ENCODE data around the gene CIITA. TPM values are rescaled to one million over a fixed set of nuclear protein-coding genes. Genes with fewer than 3 reads are reported as not detected.

The CIITA gene
- total RNA-seq, 3 donors from 2014 or later, result 5.6 to 14.6 (median 11.1) TPM

DNA sequence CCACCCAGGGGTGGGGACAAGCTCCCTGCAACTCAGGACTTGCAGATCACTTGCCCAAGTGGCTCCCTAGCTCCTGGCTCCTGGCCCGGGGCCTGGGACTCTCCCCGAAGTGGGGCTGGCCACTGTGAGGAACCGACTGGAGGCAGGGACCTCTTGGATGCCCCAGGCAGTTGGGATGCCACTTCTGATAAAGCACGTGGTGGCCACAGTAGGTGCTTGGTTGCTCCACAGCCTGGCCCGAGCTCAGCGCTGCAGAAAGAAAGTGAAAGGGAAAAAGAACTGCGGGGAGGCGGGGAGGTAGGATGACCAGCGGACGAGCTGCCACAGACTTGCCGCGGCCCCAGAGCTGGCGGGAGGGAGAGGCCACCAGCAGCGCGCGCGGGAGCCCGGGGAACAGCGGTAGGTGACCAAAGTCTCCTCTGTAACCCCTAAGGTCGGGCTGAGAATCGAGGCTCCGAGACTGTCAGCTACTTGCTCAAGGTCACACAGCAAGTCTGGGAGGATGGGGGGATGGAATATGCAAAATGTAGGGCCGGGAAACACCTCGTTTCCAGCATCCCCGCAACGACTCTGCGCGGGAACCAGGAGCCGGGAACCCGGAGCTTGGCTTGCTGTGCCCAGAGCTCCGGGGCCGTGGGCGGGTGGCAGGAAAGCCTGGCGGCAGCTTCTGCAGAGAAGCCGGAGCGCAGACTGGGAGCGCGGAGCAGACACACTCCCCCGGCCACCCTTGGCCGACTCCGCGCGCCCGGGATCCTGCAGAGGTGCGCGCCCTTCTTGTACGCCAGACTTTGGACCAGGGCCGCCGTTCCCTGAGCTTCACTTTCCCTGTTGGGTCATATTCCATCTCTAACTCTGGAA is 1.9 kb downstream of the CIITA start:
- TF ChIP-seq, protein P1, sequence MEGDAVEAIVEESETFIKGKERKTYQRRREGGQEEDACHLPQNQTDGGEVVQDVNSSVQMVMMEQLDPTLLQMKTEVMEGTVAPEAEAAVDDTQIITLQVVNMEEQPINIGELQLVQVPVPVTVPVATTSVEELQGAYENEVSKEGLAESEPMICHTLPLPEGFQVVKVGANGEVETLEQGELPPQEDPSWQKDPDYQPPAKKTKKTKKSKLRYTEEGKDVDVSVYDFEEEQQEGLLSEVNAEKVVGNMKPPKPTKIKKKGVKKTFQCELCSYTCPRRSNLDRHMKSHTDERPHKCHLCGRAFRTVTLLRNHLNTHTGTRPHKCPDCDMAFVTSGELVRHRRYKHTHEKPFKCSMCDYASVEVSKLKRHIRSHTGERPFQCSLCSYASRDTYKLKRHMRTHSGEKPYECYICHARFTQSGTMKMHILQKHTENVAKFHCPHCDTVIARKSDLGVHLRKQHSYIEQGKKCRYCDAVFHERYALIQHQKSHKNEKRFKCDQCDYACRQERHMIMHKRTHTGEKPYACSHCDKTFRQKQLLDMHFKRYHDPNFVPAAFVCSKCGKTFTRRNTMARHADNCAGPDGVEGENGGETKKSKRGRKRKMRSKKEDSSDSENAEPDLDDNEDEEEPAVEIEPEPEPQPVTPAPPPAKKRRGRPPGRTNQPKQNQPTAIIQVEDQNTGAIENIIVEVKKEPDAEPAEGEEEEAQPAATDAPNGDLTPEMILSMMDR (IDR thresholded peaks at IDR 0.05), result no peak
- TF ChIP-seq POLR2AphosphoS5 (IDR thresholded peaks at IDR 0.05), result peak in 1 of 3 donors; percentile 6
- Histone ChIP-seq H3K4me3 (peak overlapping the region; percentile 56 to 68 (median 61)), H3K27me3 (no peaks in the 10 kb centered on the region), H3K4me1 (no peaks in the 10 kb centered on the region), H3K27ac (peak overlapping the region; percentile 42 to 53), H3K9me3 (no peaks in the 10 kb centered on the region), H3K36me3 (no peaks in the 10 kb centered on the region)
- peak in 1 of 2 donors; percentile 40 for DNase-seq (ENCODE audit: low spot score in 2 of 2)
- intact Hi-C loops (cut with DNase I; ENCODE audit: low total_unique reads), result no loop called here

DNA sequence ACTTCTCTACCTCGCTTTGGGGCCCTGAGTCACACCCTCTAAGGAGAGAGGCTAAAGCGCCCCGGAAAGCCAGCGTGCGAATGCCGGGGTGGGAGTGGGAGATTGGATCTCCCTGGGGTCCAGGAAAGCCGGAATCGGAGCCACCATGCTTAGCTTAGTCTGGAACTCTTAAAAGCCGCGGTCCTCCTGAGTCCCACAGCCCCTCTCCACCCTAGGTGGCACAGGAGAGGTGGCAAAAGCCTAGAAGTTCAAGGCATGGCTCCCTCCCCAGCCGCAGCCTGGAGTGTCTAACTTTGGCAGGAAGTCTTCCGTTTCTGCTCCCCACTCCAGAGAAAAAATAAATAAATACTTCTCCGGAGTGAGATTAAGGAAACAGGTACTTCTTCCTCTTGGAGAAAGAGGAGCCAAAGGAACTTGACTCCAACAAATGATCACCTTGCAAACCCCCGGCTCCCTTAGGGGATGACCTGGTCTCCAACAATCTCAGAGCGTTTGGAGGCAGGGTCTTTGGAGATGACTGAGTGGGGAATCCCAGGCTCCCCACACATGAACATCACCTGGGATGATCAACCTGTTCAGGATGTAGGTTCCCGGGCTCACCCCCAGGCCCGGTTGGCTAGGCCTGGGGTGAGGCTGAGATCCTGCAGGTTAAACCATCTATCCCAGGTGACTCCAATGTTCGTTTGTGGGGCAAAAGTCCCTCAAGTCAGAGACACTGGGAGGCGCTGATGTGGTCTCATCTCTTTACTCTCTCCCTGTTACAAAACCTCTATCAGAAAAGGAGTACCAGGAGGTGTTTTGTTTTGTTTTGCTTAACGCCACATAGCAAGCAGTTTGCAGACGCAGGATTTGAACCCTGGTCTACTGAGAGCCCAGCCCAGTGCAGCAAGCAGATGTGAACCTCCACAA is 2.9 kb downstream of the CIITA start:
- Histone ChIP-seq H3K36me3 (no peaks in the 10 kb centered on the region), H3K4me1 (no peaks in the 10 kb centered on the region), H3K4me3 (peak overlapping the region; percentile 56 to 68 (median 61)), H3K27me3 (no peaks in the 10 kb centered on the region), H3K27ac (peak overlapping the region in 1 of 2 donors; percentile 53), H3K9me3 (no peaks in the 10 kb centered on the region)
- DNase-seq (ENCODE audit: low spot score in 2 of 2), result peak in 1 of 2 donors; percentile 7
- intact Hi-C loops (cut with DNase I; ENCODE audit: low total_unique reads), result no loop called here
- TF ChIP-seq, protein P1 (IDR thresholded peaks at IDR 0.05), result no peak
- TF ChIP-seq POLR2AphosphoS5 (IDR thresholded peaks at IDR 0.05) (no peak), POLR2A (IDR thresholded peaks at IDR 0.05) (no peak)

DNA sequence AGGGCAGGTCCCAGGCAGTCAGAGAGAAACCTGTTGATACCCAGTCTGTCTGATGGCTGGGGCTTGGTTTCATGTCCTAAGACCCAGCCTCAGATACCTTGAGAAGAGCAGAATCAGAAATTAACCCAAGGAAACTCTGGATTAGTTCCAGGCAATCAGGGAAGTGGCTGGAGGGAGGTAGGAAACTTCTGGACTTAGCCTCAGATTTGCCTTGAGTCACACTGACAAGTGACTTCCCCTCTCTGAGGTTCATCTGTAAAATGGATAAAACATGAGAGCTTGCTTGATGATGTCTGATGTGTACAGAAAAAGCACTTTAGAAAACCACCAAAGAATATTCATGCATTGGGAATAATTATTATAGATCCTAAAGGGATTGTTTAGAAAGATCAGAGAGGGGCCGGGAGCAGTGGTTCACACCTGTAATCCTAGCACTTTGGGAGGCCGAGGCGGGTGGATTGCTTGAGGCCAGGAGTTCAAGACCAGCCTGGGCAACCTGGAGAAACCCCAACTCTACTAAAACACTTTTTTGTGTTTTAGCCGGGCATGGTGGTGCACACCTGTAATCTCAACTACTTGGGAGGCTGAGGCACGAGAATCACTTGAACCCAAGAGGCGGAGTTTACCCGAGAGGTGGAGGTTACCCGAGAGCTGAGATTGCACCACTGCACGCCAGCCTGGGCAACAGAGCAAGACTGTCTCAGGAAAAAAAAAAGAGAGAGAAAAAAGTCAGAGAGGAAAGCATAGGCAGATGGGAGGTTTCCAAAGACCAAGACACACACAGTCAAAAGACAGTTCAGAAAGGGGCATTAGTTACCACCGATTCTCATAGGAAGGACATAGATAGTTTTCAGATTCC is 3.8 kb downstream of the CIITA start:
- Histone ChIP-seq H3K27me3 (no peaks in the 10 kb centered on the region), H3K36me3 (no peaks in the 10 kb centered on the region), H3K4me3 (no peak overlapping the region), H3K9me3 (no peaks in the 10 kb centered on the region), H3K4me1 (no peaks in the 10 kb centered on the region), H3K27ac (no peak overlapping the region)
- intact Hi-C loops (cut with DNase I; ENCODE audit: low total_unique reads), result no loop called here
- DNase-seq (ENCODE audit: low spot score in 2 of 2), result no peak
- TF ChIP-seq, protein P1 (IDR thresholded peaks at IDR 0.05), result no peak
- TF ChIP-seq POLR2A (IDR thresholded peaks at IDR 0.05) (no peak), POLR2AphosphoS5 (IDR thresholded peaks at IDR 0.05) (no peak)

DNA sequence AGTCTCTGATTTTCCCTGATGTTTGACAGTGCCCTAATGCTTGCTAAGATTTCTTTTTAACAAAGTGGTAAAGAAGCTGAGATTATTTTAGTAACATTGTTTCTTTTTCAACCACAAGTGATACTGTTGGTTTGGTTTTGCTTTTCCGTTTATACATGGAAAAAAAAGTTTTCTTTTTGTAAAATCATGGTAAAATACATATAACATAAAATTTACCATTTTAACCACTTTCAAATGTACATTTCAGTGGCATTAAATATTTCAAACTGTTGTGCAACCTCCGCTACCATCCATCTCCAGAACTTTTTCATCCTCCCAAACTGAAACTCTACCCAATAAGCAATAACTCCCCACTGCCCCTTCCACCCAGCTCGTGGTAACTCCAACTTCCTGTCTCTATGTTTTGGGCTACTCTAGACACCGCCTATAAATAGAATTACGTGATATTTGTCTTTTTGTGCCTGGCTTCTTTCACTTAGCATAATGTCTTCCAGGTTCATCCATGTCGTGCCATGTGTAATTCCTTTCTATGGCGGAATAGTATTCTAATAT is 4.6 kb downstream of the CIITA start:
- no peak overlapping the region for H3K27ac ChIP-seq
- H3K36me3 ChIP-seq, result no peaks in the 10 kb centered on the region
- no peaks in the 10 kb centered on the region for H3K27me3 ChIP-seq
- no peak for DNase-seq (ENCODE audit: low spot score in 2 of 2)
- H3K4me3 ChIP-seq, result no peak overlapping the region
- H3K4me1 ChIP-seq, result no peaks in the 10 kb centered on the region
- no peak for TF ChIP-seq POLR2A (IDR thresholded peaks at IDR 0.05)
- no peaks in the 10 kb centered on the region for H3K9me3 ChIP-seq
- intact Hi-C loops (cut with DNase I; ENCODE audit: low total_unique reads), result no loop called here

DNA sequence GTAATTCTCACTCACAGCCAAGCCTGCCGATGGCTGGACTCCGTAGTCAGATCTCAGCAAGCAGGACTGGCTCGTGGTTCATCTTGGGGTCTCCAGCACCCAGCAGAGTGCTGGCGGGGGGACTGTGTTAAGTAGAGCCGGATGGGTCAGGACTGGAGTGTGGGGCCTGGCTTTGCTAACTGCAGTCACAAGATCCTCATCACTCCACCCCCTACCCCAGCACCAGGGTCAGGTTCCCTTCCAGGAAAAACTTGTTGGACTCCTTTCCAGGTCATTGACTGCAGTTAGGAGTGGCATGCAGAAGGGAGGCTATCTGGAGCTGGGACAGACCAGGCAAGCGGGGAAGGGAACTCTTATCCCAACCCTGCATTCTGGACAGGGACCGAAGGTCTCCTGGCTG is 6.0 kb downstream of the CIITA start:
- no peak for DNase-seq (ENCODE audit: low spot score in 2 of 2)

More for the DNA sequence above, 6.0 kb downstream of the CIITA start:
- H3K9me3 ChIP-seq, result no peaks in the 10 kb centered on the region
- intact Hi-C loops (cut with DNase I; ENCODE audit: low total_unique reads), result no loop called here
- TF ChIP-seq POLR2AphosphoS5 (IDR thresholded peaks at IDR 0.05) (no peak), POLR2A (IDR thresholded peaks at IDR 0.05) (no peak)
- TF ChIP-seq, protein P1 (IDR thresholded peaks at IDR 0.05), result no peak
- H3K4me1 ChIP-seq, result no peaks in the 10 kb centered on the region
- H3K27me3 ChIP-seq, result no peaks in the 10 kb centered on the region
- no peak overlapping the region for H3K27ac ChIP-seq
- H3K36me3 ChIP-seq, result no peaks in the 10 kb centered on the region
- no peak overlapping the region for H3K4me3 ChIP-seq
